ENCODE data around the gene CTBP1. TPM values are rescaled to one million over a fixed set of nuclear protein-coding genes. Genes with fewer than 3 reads are reported as not detected.

The CTBP1 gene
- total RNA-seq, 1 donor from 2014 or later: 165 TPM

GRCh38 chr4:1283711-1284110 is 34.8 kb upstream of the CTBP1 start:
- H3K27me3 Mint-ChIP-seq (ENCODE audit: unreplicated experiment): peaks cover 8% of the 10 kb centered on the region
- peaks cover 5% of the 10 kb centered on the region for H3K9me3 Mint-ChIP-seq (ENCODE audit: unreplicated experiment)
- H3K4me1 Mint-ChIP-seq (ENCODE audit: unreplicated experiment): no peaks in the 10 kb centered on the region

GRCh38 chr4:1279253-1279652 is 30.3 kb upstream of the CTBP1 start:
- Mint-ChIP-seq H3K36me3 (ENCODE audit: low read depth, unreplicated experiment) (peaks cover 6% of the 10 kb centered on the region), H3K27me3 (ENCODE audit: unreplicated experiment) (peaks cover 6% of the 10 kb centered on the region), H3K27ac (ENCODE audit: unreplicated experiment) (no peak overlapping the region), H3K4me3 (ENCODE audit: unreplicated experiment) (no peak overlapping the region), H3K4me1 (ENCODE audit: unreplicated experiment) (no peaks in the 10 kb centered on the region), H3K9me3 (ENCODE audit: unreplicated experiment) (no peaks in the 10 kb centered on the region)
- TF ChIP-seq CTCF (IDR thresholded peaks at IDR 0.05; ENCODE audit: unreplicated experiment): no peak
- no peak for DNase-seq (ENCODE audit: low spot score)

More at GRCh38 chr4:1283711-1284110, 34.8 kb upstream of the CTBP1 start:
- Mint-ChIP-seq H3K4me3 (ENCODE audit: unreplicated experiment) (no peak overlapping the region), H3K36me3 (ENCODE audit: low read depth, unreplicated experiment) (peaks cover 13% of the 10 kb centered on the region), H3K27ac (ENCODE audit: unreplicated experiment) (no peak overlapping the region)
- TF ChIP-seq CTCF (IDR thresholded peaks at IDR 0.05; ENCODE audit: unreplicated experiment): no peak
- DNase-seq (ENCODE audit: low spot score): no peak

GRCh38 chr4:1277667-1278665 is 29.0 kb upstream of the CTBP1 start:
- Mint-ChIP-seq H3K4me1 (ENCODE audit: unreplicated experiment) (no peaks in the 10 kb centered on the region), H3K36me3 (ENCODE audit: low read depth, unreplicated experiment) (peaks cover 6% of the 10 kb centered on the region), H3K27me3 (ENCODE audit: unreplicated experiment) (peaks cover 6% of the 10 kb centered on the region), H3K9me3 (ENCODE audit: unreplicated experiment) (no peaks in the 10 kb centered on the region), H3K4me3 (ENCODE audit: unreplicated experiment) (no peak overlapping the region), H3K27ac (ENCODE audit: unreplicated experiment) (peak overlapping the region; percentile 52)
- no peak for DNase-seq (ENCODE audit: low spot score)
- peak; percentile 28 for TF ChIP-seq CTCF (IDR thresholded peaks at IDR 0.05; ENCODE audit: unreplicated experiment)

GRCh38 chr4:1276984-1277383 is 28.1 kb upstream of the CTBP1 start:
- H3K36me3 Mint-ChIP-seq (ENCODE audit: low read depth, unreplicated experiment): peaks cover 6% of the 10 kb centered on the region
- H3K27me3 Mint-ChIP-seq (ENCODE audit: unreplicated experiment): peaks cover 6% of the 10 kb centered on the region
- H3K4me1 Mint-ChIP-seq (ENCODE audit: unreplicated experiment): no peaks in the 10 kb centered on the region
- no peaks in the 10 kb centered on the region for H3K9me3 Mint-ChIP-seq (ENCODE audit: unreplicated experiment)
- TF ChIP-seq CTCF (IDR thresholded peaks at IDR 0.05; ENCODE audit: unreplicated experiment): no peak
- no peak for DNase-seq (ENCODE audit: low spot score)
- H3K27ac Mint-ChIP-seq (ENCODE audit: unreplicated experiment): no peak overlapping the region
- H3K4me3 Mint-ChIP-seq (ENCODE audit: unreplicated experiment): no peak overlapping the region

- Mint-ChIP-seq H3K27me3 (ENCODE audit: unreplicated experiment) (peaks cover 2% of the 10 kb centered on the region), H3K36me3 (ENCODE audit: low read depth, unreplicated experiment) (peaks cover 6% of the 10 kb centered on the region), H3K4me3 (ENCODE audit: unreplicated experiment) (no peak overlapping the region), H3K27ac (ENCODE audit: unreplicated experiment) (no peak overlapping the region), H3K9me3 (ENCODE audit: unreplicated experiment) (no peaks in the 10 kb centered on the region), H3K4me1 (ENCODE audit: unreplicated experiment) (no peaks in the 10 kb centered on the region)
- no peak for TF ChIP-seq CTCF (IDR thresholded peaks at IDR 0.05; ENCODE audit: unreplicated experiment)
- DNase-seq (ENCODE audit: low spot score): no peak
Observed at GRCh38 chr4:1274871-1275270, 25.9 kb upstream of the CTBP1 start.

All from endothelial cell (in vitro differentiated cells).